HG02588 (cell line): ENCODE measurements around the gene MBOAT1.
"Not testable (repeated sequence)": the region's sequence is repeated elsewhere in the genome, so short reads cannot be mapped to it uniquely, and the experiment has no call there.

ENCODE experiments used
- ATAC-seq: cut with Tn5 transposase; IDR thresholded peaks from one replicate; pipeline ENCODE4 v1.9.1; 2021; ENCODE audit warnings: mild to moderate bottlenecking, moderate library complexity; ENCODE audit not compliant: unreplicated experiment

Gene MBOAT1

DNA sequence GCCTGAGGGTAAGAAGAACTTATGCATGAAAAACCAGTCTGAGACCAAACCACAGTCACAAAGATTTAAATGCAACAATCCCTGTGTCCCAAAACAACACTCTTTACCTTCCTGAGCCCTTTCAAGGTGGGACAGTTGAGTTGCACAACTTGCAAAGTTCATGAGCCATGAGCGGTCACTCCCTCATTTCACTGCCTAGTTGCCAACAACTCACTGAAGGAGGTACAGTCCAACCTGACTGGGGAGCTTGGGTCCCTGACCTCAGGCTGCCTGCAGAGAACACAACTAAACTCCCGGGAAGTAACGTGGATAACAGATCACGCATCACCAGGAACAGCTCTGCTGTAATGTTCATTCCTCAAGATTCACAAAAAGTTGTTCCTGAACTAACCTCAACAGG, 69.4 kb downstream of the MBOAT1 start:
- ATAC-seq: no peak

DNA sequence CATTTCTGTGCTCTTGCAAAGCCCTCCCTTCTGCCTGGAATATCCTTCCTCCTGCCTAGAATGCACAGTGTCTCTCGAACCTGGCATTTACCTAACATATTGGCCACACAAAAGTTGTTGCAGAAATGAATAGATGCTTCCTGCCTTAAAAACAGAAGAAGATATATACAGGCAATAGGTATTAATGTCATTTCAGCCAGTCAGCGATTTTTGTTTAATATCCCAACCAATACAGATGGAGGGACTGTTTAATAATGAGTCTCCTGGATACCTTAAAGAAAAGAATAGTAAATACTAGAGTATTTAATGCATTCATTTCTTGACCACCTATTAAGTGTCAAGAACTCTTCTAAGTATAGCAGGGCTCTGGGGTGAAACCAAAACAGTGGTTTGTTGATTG, 70.3 kb downstream of the MBOAT1 start:
- ATAC-seq: no peak

DNA sequence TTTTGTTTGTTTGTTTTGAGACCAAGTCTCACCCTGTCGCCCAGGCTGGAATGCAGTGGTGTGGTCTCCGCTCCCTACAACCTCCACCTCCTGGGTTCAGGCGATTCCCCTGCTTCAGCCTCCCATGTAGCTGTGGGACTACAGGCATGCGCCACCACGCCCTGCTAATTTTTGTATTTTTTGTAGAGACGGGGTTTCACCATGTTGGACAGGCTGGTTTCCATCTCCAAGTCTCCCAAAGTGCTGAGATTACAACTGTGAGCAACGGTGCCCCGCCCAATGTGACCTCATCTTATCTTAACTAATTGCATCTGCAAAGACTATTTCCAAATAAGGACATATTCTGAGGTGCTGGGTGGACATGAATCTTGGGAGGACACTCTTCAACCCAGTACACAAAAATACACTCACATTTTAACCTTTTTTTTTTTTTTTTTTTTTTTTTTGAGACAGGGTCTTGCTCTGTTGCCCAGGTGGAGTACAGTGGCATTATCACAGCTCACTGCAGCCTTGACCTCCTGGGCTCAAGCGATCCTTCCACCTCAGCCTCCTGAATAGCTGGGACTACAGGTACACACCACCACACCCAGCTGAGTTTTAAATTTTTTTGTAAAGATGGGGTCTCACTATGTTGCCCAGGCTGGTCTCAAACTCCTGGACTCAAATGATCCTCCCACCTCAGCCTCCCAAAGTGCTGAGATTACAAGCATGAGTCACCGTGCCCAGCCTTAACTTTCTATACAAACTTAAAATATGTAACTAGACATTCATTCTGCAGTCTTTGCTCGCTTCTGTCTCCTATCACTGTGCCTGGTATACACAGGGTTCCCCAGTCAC, 72.9 kb downstream of the MBOAT1 start:
- not testable (repeated sequence) for ATAC-seq

- ATAC-seq: no peak
Measured at GRCh38 chr6:20137837-20138236, 74.4 kb downstream of the MBOAT1 start.

GRCh38 chr6:20137240-20137639, 75.0 kb downstream of the MBOAT1 start:
- no peak for ATAC-seq

- no peak for ATAC-seq
Measured at GRCh38 chr6:20135677-20136268, 76.5 kb downstream of the MBOAT1 start.

DNA sequence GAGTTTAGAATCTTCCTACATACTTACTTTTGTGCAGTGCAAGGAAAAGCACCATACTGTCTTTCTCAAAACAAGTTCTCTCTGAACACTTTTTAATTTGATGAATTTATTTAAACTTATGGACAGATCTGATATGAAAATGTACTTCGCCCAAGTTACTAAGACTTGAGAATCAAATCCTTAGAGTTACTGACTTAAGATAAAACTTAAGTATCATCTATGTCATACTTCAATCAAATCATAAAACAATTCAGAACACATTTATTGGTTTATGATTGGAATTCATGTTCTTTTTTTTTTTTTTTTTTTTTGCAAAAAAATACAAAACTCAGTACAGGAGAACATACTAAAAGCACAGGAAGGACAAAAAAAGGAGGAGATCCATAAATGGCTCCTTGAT, 77.7 kb downstream of the MBOAT1 start:
- no peak for ATAC-seq

DNA sequence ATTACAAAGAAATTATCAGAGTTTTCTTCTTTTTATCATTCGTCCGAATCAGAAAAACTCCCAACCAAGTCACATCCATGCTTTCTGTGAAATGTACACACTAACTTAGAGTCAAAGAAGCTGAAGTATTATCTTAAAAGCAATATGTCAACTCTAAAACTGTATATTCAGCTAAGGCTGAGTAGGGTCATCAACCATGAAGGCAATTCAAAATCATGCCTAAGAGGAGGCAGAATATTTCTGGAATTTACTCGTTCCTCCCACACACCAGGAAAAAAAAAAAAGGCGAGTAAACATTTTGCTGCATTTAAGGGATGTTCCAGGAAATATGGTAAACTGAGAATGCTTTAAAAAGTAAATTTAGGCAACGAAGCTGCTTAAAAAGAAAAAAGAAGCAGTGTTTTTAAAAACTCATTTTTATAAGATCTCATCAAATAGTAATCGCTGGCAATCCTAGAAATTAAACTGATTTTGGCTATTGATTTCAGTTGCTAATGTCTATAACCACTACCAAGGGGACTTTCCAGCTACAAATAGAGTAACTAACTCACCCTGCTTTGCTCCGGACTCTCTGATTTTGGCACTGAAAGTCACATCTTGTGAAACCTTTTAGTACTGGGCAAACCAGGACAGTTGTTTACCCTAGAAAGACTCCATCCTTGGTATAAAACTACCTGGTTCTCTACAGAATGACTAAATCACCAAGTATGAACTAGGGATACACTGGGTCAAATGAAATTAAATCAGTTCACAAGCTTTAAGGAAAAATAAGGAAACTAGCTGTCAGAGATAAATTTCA, 82.8 kb downstream of the MBOAT1 start:
- no peak for ATAC-seq

DNA sequence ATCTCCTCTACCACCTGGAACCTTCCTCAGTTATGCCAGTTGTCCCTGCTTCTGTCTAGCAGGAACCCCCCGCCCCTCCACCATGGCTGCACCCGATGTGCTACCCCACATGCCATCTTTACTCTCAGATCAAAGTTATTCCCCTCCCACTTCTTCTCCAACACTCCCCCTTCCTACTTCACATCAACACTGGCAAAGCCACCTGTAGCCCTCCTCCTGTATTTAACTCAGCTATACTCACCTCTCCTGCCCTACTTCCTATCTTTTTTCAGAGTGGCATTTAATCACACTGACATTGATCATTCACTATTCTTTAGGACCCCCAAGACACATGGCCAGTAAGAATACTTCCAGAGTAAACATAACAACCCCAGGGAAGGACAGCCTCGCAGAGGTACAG, 84.3 kb downstream of the MBOAT1 start:
- no peak for ATAC-seq

- ATAC-seq: peak; percentile 85
Measured at GRCh38 chr6:20126789-20127653, 85.2 kb downstream of the MBOAT1 start.

DNA sequence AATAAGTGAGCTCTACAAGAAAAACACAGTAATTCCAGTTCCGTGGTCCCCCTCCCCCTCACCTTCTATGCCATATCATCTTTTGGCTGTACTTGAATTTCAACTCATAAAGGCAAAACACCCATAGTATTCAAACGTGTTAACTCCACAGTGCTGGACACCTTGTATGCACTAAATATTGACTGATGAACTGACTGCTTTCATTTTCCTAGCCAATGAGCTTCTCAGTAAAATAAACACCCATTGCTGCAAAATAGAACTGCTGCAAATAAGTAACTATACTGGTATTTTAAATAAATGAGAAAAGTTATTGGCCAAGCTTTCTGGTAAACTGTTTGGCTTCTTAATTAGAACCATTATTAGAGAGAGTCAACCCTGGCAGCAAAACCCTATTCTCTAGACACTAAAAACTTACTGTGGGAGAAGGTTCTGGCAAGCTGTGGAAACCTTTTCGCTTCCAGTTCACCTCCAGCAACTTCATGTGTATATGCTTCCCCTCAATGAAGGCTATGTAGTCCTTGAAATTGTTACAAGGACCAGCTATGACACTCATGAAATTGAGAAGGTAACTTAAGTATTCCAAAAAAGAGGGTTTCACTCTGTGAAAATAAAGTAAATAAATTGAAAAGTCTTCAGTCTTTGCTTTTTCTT, 86.0 kb downstream of the MBOAT1 start:
- ATAC-seq: no peak

GRCh38 chr6:20124545-20124944, 87.7 kb downstream of the MBOAT1 start:
- no peak for ATAC-seq

DNA sequence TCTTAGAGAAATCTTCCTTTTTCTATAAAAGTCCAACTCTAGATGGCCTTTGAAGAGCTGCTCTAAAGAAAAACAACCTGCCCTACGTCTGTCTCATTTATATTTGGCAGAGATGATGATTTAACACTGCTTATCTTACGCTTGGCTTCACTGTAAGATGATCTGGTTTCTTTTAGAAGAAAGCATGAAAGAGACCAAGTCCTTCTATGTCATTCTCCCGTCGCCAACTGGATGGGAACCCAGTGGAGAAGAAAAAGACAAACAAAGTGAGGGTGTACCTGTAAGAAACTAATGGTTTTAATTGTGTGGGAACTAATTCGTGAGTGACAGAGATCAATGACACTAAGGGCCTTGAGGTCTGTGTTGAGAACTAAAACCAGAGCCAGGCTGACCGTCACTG, 92.8 kb downstream of the MBOAT1 start:
- no peak for ATAC-seq

DNA sequence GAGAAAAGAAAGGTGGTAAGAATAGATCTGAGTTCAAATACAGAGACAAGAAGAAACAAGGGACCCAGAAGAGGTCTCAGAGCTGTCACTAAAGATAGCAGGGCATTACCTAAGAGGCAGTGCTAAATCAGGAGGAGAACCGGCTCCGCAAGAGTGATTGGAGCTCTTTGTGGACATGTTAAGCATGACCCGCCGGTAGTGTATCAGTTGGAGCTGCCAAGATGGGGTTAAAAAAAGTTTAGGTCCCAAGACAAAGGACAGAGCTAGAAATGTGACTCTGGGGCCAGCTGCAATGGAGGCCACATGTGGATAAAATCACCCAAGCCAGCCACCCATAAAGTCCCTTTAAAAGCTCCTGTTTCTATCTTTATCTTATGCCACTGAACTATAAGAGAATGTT, 93.4 kb downstream of the MBOAT1 start:
- no peak for ATAC-seq

- ATAC-seq: peak; percentile 90
Measured at GRCh38 chr6:20117474-20117873, 94.8 kb downstream of the MBOAT1 start.

- no peak for ATAC-seq
Measured at GRCh38 chr6:20116792-20117191, 95.5 kb downstream of the MBOAT1 start.

- no peak for ATAC-seq
Measured at GRCh38 chr6:20115246-20115980, 96.9 kb downstream of the MBOAT1 start.

GRCh38 chr6:20113649-20114224, 98.5 kb downstream of the MBOAT1 start:
- ATAC-seq: no peak

- no peak for ATAC-seq
Measured at GRCh38 chr6:20112841-20113240, 99.4 kb downstream of the MBOAT1 start.
